ENCODE results near the gene EVA1A.

Gene EVA1A

GRCh38 chr2:75539955-75540716 lies 20.6 kb downstream of the EVA1A start:
- no peak for DNase-seq

GRCh38 chr2:75538521-75539490 lies 21.9 kb downstream of the EVA1A start:
- DNase-seq: no peak

GRCh38 chr2:75537658-75538057 lies 23.1 kb downstream of the EVA1A start:
- no peak for DNase-seq

- no peak for DNase-seq
These were observed 27.6 kb downstream of the EVA1A start for GRCh38 chr2:75533135-75533534.

GRCh38 chr2:75532488-75532887 lies 28.3 kb downstream of the EVA1A start:
- no peak for DNase-seq

GRCh38 chr2:75528221-75528977 lies 32.3 kb downstream of the EVA1A start:
- DNase-seq: no peak

GRCh38 chr2:75527676-75528075 lies 33.1 kb downstream of the EVA1A start:
- no peak for DNase-seq

- no peak for DNase-seq
These were observed 33.9 kb downstream of the EVA1A start for GRCh38 chr2:75526842-75527241.

GRCh38 chr2:75525434-75526310 lies 35.1 kb downstream of the EVA1A start:
- DNase-seq: no peak

- DNase-seq: no peak
These were observed 36.3 kb downstream of the EVA1A start for GRCh38 chr2:75524276-75524911.

GRCh38 chr2:75523313-75524275 lies 37.1 kb downstream of the EVA1A start:
- no peak for DNase-seq

GRCh38 chr2:75522543-75523312 lies 38.0 kb downstream of the EVA1A start:
- DNase-seq: no peak

- DNase-seq: no peak
These were observed 39.4 kb downstream of the EVA1A start for GRCh38 chr2:75521225-75521872.

- no peak for DNase-seq
These were observed 40.9 kb downstream of the EVA1A start for GRCh38 chr2:75519843-75520242.

- no peak for DNase-seq
These were observed 41.9 kb downstream of the EVA1A start for GRCh38 chr2:75518638-75519465.

- no peak for DNase-seq
These were observed 43.0 kb downstream of the EVA1A start for GRCh38 chr2:75517547-75518230.

Data from NCI-H524 treated with DMSO at 0.1 percent for 48 hours (cell line).